LNCaP clone FGC (cell line): ENCODE results near the gene PSEN1.

Experiments
- DNase-seq: peaks from one replicate; pipeline ENCODE4 v3.0.0-alpha.2; 2011; ENCODE audit warnings: low read depth
- H3K4me3 ChIP-seq: 2 replicates; pipeline ENCODE4 v1.5.1; 2011; ENCODE audit warnings: mild to moderate bottlenecking, low read depth, low read length, control low read depth
- TF ChIP-seq, protein P1 (sequence below): IDR thresholded peaks from 2 replicates; pipeline ENCODE4 v1.5.1; 2012; ENCODE audit warnings: mild to moderate bottlenecking; ENCODE audit not compliant: control insufficient read depth, insufficient read depth; ENCODE audit errors: extremely low read depth

The PSEN1 gene

GRCh38 chr14:73234586-73235394 lies 98.5 kb downstream of the PSEN1 start:
- no peak overlapping the region for H3K4me3 ChIP-seq
- no peak for DNase-seq
- TF ChIP-seq, protein P1, sequence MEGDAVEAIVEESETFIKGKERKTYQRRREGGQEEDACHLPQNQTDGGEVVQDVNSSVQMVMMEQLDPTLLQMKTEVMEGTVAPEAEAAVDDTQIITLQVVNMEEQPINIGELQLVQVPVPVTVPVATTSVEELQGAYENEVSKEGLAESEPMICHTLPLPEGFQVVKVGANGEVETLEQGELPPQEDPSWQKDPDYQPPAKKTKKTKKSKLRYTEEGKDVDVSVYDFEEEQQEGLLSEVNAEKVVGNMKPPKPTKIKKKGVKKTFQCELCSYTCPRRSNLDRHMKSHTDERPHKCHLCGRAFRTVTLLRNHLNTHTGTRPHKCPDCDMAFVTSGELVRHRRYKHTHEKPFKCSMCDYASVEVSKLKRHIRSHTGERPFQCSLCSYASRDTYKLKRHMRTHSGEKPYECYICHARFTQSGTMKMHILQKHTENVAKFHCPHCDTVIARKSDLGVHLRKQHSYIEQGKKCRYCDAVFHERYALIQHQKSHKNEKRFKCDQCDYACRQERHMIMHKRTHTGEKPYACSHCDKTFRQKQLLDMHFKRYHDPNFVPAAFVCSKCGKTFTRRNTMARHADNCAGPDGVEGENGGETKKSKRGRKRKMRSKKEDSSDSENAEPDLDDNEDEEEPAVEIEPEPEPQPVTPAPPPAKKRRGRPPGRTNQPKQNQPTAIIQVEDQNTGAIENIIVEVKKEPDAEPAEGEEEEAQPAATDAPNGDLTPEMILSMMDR = no peak

GRCh38 chr14:73235531-73236155 lies 99.3 kb downstream of the PSEN1 start:
- DNase-seq = no peak
- H3K4me3 ChIP-seq = no peak overlapping the region
- TF ChIP-seq, protein P1 = no peak

- TF ChIP-seq, protein P1 = no peak
- no peak for DNase-seq
- no peak overlapping the region for H3K4me3 ChIP-seq
Observed at GRCh38 chr14:73236157-73236556, 99.8 kb downstream of the PSEN1 start.

GRCh38 chr14:73236752-73237218 lies 100.5 kb downstream of the PSEN1 start:
- H3K4me3 ChIP-seq = no peak overlapping the region
- TF ChIP-seq, protein P1 = no peak
- DNase-seq = no peak

DNA sequence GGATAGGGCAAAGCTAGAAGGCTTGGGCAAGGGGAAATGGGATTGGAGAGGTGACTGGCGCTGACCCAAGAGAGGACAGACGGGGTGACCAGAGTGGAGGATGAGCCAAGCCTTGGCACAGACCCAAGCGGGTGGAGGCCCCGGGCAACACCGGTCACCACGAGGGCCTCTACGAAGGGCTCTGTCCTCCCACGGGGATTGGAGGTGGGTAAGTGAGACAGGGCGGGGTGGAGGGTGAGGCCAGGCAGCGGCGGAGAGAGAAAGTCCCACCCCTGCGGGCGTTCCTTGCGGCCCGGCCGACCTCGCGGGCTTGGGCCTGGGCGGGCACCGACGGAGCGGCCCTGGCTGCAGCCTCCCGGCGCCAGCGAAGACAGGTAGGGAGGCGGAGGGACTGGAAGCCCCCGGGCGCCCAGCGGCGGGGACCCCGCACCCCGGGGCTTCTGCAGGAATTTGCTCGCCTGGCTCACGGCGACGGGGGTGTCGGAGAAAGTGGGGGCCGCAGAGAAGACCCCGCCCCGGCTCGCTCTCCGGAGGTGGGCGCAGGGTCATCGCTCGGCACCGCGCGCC lies 101.0 kb downstream of the PSEN1 start, which contains the start of gene PAPLN:
Gene PAPLN, plus strand, starts transcription at position 288 of the 567 bp plus-strand sequence. CDS start 2,273 bp downstream, outside the sequence.
- no peak within 1 kb of the TSS for H3K4me3 ChIP-seq
- TF ChIP-seq, protein P1 = no peak
- no peak for DNase-seq

DNA sequence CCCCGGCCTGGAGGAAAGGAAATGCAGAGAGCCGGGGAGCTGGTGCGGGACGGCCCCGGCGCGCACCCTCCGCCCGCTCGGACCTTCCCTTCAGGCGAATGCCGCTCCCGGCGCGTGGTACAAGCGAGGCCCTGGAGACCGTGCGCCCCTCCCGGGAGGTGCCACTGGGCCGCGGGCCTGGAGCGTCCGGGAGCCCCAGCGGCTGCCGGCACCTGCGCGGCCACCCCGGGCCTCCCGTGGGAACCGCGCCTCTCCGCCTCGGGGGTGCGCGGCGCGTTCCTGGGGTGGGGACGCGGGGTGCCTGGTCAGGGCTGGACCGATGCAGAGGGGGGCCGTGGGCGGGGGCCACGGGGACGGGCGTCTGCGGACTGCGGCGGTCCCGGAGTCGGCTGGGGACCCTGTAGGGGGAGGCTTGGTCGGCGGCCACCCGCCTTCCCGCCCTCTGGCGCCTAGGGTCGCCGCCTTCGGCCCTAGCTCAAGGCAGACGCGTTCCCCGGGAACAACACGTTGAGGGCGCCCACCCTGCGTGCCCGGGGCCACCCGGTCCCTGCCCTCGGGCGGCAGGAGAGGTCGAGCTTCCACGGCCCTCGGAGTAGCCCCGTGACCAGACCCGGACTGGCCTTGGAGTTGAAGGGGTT lies 101.6 kb downstream of the PSEN1 start:
- DNase-seq = no peak
- H3K4me3 ChIP-seq = no peak overlapping the region

More for the DNA sequence above, 101.6 kb downstream of the PSEN1 start:
- TF ChIP-seq, protein P1 = no peak
